ENCODE results near the gene HSPB6.
"Not testable (repeated sequence)": the region's sequence is repeated elsewhere in the genome, so short reads cannot be mapped to it uniquely, and the experiment has no call there.

HSPB6 gene

GRCh38 chr19:35785339-35785627 is 28.5 kb upstream of the HSPB6 start:
- no peak for DNase-seq

GRCh38 chr19:35784503-35785338 is 27.9 kb upstream of the HSPB6 start:
- no peak for DNase-seq

- no peak for DNase-seq
Measured at GRCh38 chr19:35783469-35784434, 26.9 kb upstream of the HSPB6 start.

GRCh38 chr19:35782589-35782988 is 25.8 kb upstream of the HSPB6 start:
- DNase-seq = no peak

- no peak for DNase-seq
Measured at GRCh38 chr19:35781650-35782049, 24.8 kb upstream of the HSPB6 start.

- no peak for DNase-seq
Measured at GRCh38 chr19:35780717-35781116, 23.9 kb upstream of the HSPB6 start.

- DNase-seq = no peak
Measured at GRCh38 chr19:35780058-35780457, 23.2 kb upstream of the HSPB6 start.

- no peak for DNase-seq
Measured at GRCh38 chr19:35779033-35779432, 22.2 kb upstream of the HSPB6 start.

- DNase-seq = no peak
Measured at GRCh38 chr19:35777961-35778360, 21.1 kb upstream of the HSPB6 start.

GRCh38 chr19:35777086-35777841 is 20.4 kb upstream of the HSPB6 start:
- no peak for DNase-seq

- no peak for DNase-seq
Measured at GRCh38 chr19:35776102-35776788, 19.4 kb upstream of the HSPB6 start.

GRCh38 chr19:35775298-35776101 is 18.7 kb upstream of the HSPB6 start, which contains the start of gene ARHGAP33:
ARHGAP33 (plus strand) TSS chr19:35775564; CDS start chr19:35775659, 95 bp downstream.
- DNase-seq = peak; percentile 96

GRCh38 chr19:35775046-35775297 is 18.1 kb upstream of the HSPB6 start:
- DNase-seq = no peak

- no peak for DNase-seq
Measured at GRCh38 chr19:35774274-35775045, 17.6 kb upstream of the HSPB6 start.

GRCh38 chr19:35773020-35773806 is 16.4 kb upstream of the HSPB6 start:
- peak; percentile 91 for DNase-seq

GRCh38 chr19:35772362-35772761 is 15.5 kb upstream of the HSPB6 start:
- not testable (repeated sequence) for DNase-seq

- DNase-seq = no peak
Measured at GRCh38 chr19:35768082-35768421, 11.2 kb upstream of the HSPB6 start.

GRCh38 chr19:35767288-35768081 is 10.7 kb upstream of the HSPB6 start:
- peak; percentile 35 for DNase-seq

- no peak for DNase-seq
Measured at GRCh38 chr19:35766571-35767104, 9.8 kb upstream of the HSPB6 start.
